CD14-positive monocyte (primary cell): ENCODE data around the gene GMNC. TPM values are rescaled to one million over a fixed set of nuclear protein-coding genes. Genes with fewer than 3 reads are reported as not detected.

Experiments
- DNase-seq, 3 donors: peaks; one replicate each; pipeline ENCODE4 v3.0.0-alpha.2; 2011 to 2022
- H2AFZ ChIP-seq: 2 replicates; pipeline ENCODE4 v1.6.0; 2012; ENCODE audit warnings: mild to moderate bottlenecking, low read depth, low read length, inconsistent platforms; ENCODE audit not compliant: insufficient read depth, poor library complexity, severe bottlenecking
- H3K27ac ChIP-seq, 2 donors: 1 replicate in 1 of 2; 2 replicates in 1 of 2; pipeline ENCODE4 v1.5.1; 2012 to 2013; ENCODE audit warnings: low read length in 2 of 2, control low read depth in 1 of 2, inconsistent platforms in 1 of 2, low read depth in 1 of 2, mild to moderate bottlenecking in 1 of 2
- H3K27me3 ChIP-seq, 2 donors: one replicate each; pipeline versions ENCODE4 v1.6.0 to v1.6.1; 2011 to 2013; ENCODE audit warnings: low read length in 2 of 2; ENCODE audit not compliant: control insufficient read depth in 2 of 2, insufficient read depth in 2 of 2
- H3K36me3 ChIP-seq, 2 donors: replicated peaks in 1 of 2; 1 replicate in 1 of 2; 2 replicates in 1 of 2; pipeline versions ENCODE4 v1.5.1 to v1.6.1; 2012 to 2013; ENCODE audit warnings: low read length in 2 of 2, control low read depth in 1 of 2, inconsistent platforms in 1 of 2, mild to moderate bottlenecking in 1 of 2; ENCODE audit not compliant: insufficient read depth in 2 of 2, control insufficient read depth in 1 of 2
- H3K4me1 ChIP-seq, 2 donors: 1 replicate in 1 of 2; 2 replicates in 1 of 2; pipeline versions ENCODE4 v1.5.1 to v1.6.1; 2012 to 2013; ENCODE audit warnings: low read length in 2 of 2, control low read depth in 1 of 2, inconsistent platforms in 1 of 2, mild to moderate bottlenecking in 1 of 2, moderate library complexity in 1 of 2; ENCODE audit not compliant: insufficient read depth in 2 of 2, control insufficient read depth in 1 of 2
- H3K4me2 ChIP-seq: replicated peaks from 2 replicates; pipeline ENCODE3; 2012; ENCODE audit warnings: low read length, moderate library complexity, mild to moderate bottlenecking; ENCODE audit not compliant: poor library complexity, severe bottlenecking; ENCODE audit errors: extremely low read depth
- H3K4me3 ChIP-seq, 3 experiments: fragments of 200-600 bp in 1 of 3; sonication (generic) in 1 of 3; replicated peaks in 1 of 3; 1 replicate in 2 of 3; 2 replicates in 1 of 3; pipeline ENCODE4 v1.5.1; 2011 to 2013; ENCODE audit warnings: low read length in 3 of 3, mild to moderate bottlenecking in 3 of 3, control low read depth in 2 of 3, low read depth in 2 of 3, inconsistent platforms in 1 of 3, moderate library complexity in 1 of 3
- H3K79me2 ChIP-seq: 2 replicates; pipeline ENCODE4 v1.6.0; 2012; ENCODE audit warnings: mild to moderate bottlenecking, control low read depth, inconsistent platforms, low read length, moderate library complexity; ENCODE audit not compliant: insufficient read depth
- H3K9ac ChIP-seq: 2 replicates; pipeline ENCODE4 v1.6.0; 2017; ENCODE audit warnings: low read length, mild to moderate bottlenecking; ENCODE audit not compliant: insufficient read depth, poor library complexity, severe bottlenecking
- H3K9me3 ChIP-seq, 2 donors: replicated peaks in 1 of 2; 1 replicate in 1 of 2; 2 replicates in 1 of 2; pipeline versions ENCODE4 v1.5.1 to v1.6.1; 2012 to 2013; ENCODE audit warnings: low read length in 2 of 2, control low read depth in 1 of 2; ENCODE audit not compliant: control insufficient read depth in 1 of 2, insufficient read depth in 1 of 2
- H4K20me1 ChIP-seq: 2 replicates; pipeline ENCODE4 v1.6.0; 2012; ENCODE audit warnings: mild to moderate bottlenecking, low read length, control low read depth, moderate library complexity; ENCODE audit not compliant: insufficient read depth
- H3K27ac Mint-ChIP-seq, 7 donors: one replicate each; pipeline ENCODE4 v1.8.0; 2020; ENCODE audit warnings: mild to moderate bottlenecking in 7 of 7, mixed read lengths in 7 of 7, moderate library complexity in 6 of 7, inconsistent platforms in 2 of 7
- H3K27me3 Mint-ChIP-seq, 3 donors: one replicate each; pipeline ENCODE4 v1.8.0; 2021 to 2022; ENCODE audit warnings: low read depth in 3 of 3, mild to moderate bottlenecking in 3 of 3, mixed read lengths in 3 of 3, moderate library complexity in 3 of 3, inconsistent platforms in 1 of 3
- H3K36me3 Mint-ChIP-seq, 2 donors: one replicate each; pipeline ENCODE4 v1.8.0; 2020; ENCODE audit warnings: mixed read lengths in 2 of 2, inconsistent platforms in 1 of 2, mild to moderate bottlenecking in 1 of 2
- H3K4me1 Mint-ChIP-seq: one replicate; pipeline ENCODE4 v1.8.0; 2020; ENCODE audit warnings: mild to moderate bottlenecking, mixed read lengths
- H3K4me3 Mint-ChIP-seq, 2 donors: one replicate each; pipeline ENCODE4 v1.8.0; 2020; ENCODE audit warnings: mild to moderate bottlenecking in 2 of 2, mixed read lengths in 2 of 2, moderate library complexity in 1 of 2
- H3K9me3 Mint-ChIP-seq, 7 donors: one replicate each; pipeline ENCODE4 v1.8.0; 2020 to 2022; ENCODE audit warnings: mixed read lengths in 7 of 7, mild to moderate bottlenecking in 6 of 7, moderate library complexity in 6 of 7, inconsistent platforms in 2 of 7
- CTCF ChIP-seq: fragments of 200-600 bp; IDR thresholded peaks from one replicate; pipeline ENCODE4 v1.8.0; 2022; ENCODE audit warnings: antibody characterized with exemption, mild to moderate bottlenecking
- WGBS: methylation state at CpG from one replicate; pipeline ENCODE4 v1.1.5; 2013; ENCODE audit warnings: missing lambda C conversion rate; ENCODE audit not compliant: insufficient coverage; 5-methylcytosine and 5-hydroxymethylcytosine counted together
- intact Hi-C, 2 donors: fragments of 100-400 bp; cut with micrococcal nuclease; formaldehyde crosslinking; loops; one replicate each; pipeline versions ENCODE4 v1.15.0 to v1.15.1; 2023
- polyA minus RNA-seq: library from RNA; depleted of rRNA, polyadenylated mRNA; stranded (reverse); fragments of >200 nt; gene quantifications from 2 replicates; pipeline ENCODE4 v1.2.3, GENCODE V29; 2012
- polyA plus RNA-seq, 3 donors: library from polyadenylated mRNA; depleted of rRNA in 1 of 3; unstranded in 2 of 3; stranded (reverse) in 1 of 3; fragments of 300-500 nt in 2 of 3; fragments of >200 nt in 1 of 3; fragmentation: Illumina TruSeq in 2 of 3; gene quantifications; 1 replicate in 2 of 3; 2 replicates in 1 of 3; pipeline ENCODE4 v1.2.3, GENCODE V29; 2012 to 2021
- total RNA-seq, 12 experiments: library from RNA in 1 of 12; stranded (reverse) in 1 of 12; fragments of 120-200 nt in 1 of 12; gene quantifications; one replicate each; pipeline ENCODE4 v1.2.4 and lab custom pipeline; 2013 to 2026; ENCODE audit warnings: mixed read lengths in 6 of 12, inconsistent platforms in 1 of 12

GMNC gene
- total RNA-seq (2013): not detected
- polyA plus RNA-seq: not detected
- polyA minus RNA-seq: not detected in 2 replicates
- 0 to 1.6 (median 0.21) reads per million in 11 experiments for total RNA-seq (lab: John Stamatoyannopoulos, UW)

GRCh38 chr3:190862209-190863118 lies at the start of gene GMNC:
GMNC (minus strand) TSS chr3:190862694; CDS start chr3:190862615, 79 bp downstream.
- peak; percentile 19 to 75 (median 40) for DNase-seq
- peak within 1 kb of the TSS; percentile 71 for H3K4me2 ChIP-seq
- 2% methylated on average over 51 of the region's 58 CpGs for WGBS
- no peaks in the 10 kb centered on the region for H3K36me3 ChIP-seq
- H3K27ac Mint-ChIP-seq: peak within 1 kb of the TSS in 2 of 7 donors; percentile 38 to 41
- H3K4me3 ChIP-seq: peak within 1 kb of the TSS in 1 of 3 experiments; percentile 54
- peaks cover 39 to 69% (median 52%) of the 10 kb centered on the region in 3 donors for H3K27me3 Mint-ChIP-seq
- no peak within 1 kb of the TSS for H3K9ac ChIP-seq
- H2AFZ ChIP-seq: peak within 1 kb of the TSS; percentile 64
- H3K4me1 ChIP-seq: peaks cover 4 to 5% of the 10 kb centered on the region in 2 donors
- H3K9me3 ChIP-seq: no peaks in the 10 kb centered on the region
- H3K36me3 Mint-ChIP-seq: no peaks in the 10 kb centered on the region
- peaks cover 0 to 10% (median 5%) of the 10 kb centered on the region in 7 donors for H3K9me3 Mint-ChIP-seq
- peaks cover 35 to 54% of the 10 kb centered on the region in 2 donors for H3K27me3 ChIP-seq
- intact Hi-C loops: no loop called here
- no peak within 1 kb of the TSS for H3K27ac ChIP-seq
- H3K79me2 ChIP-seq: no peaks in the 10 kb centered on the region
- H4K20me1 ChIP-seq: no peaks in the 10 kb centered on the region
- peak within 1 kb of the TSS; percentile 65 to 87 for H3K4me3 Mint-ChIP-seq
- no peak for TF ChIP-seq CTCF
- H3K4me1 Mint-ChIP-seq: peaks cover 7% of the 10 kb centered on the region

- Histone ChIP-seq H3K4me1 (no peaks in the 10 kb centered on the region), H3K79me2 (no peaks in the 10 kb centered on the region), H3K9ac (no peak overlapping the region), H3K27ac (no peak overlapping the region), H3K4me3 (no peak overlapping the region), H2AFZ (no peak overlapping the region), H3K4me2 (no peak overlapping the region), H3K9me3 (no peaks in the 10 kb centered on the region), H3K27me3 (no peaks in the 10 kb centered on the region), H4K20me1 (no peaks in the 10 kb centered on the region), H3K36me3 (no peaks in the 10 kb centered on the region)
- Mint-ChIP-seq H3K4me1 (no peaks in the 10 kb centered on the region), H3K27ac (no peak overlapping the region), H3K36me3 (no peaks in the 10 kb centered on the region), H3K9me3 (peaks cover 0 to 4% (median 0%) of the 10 kb centered on the region in 7 donors), H3K4me3 (no peak overlapping the region), H3K27me3 (no peaks in the 10 kb centered on the region)
- TF ChIP-seq CTCF: no peak
- DNase-seq: no peak
- intact Hi-C loops: no loop called here
- WGBS: 100% methylated on average over 1 of the region's 4 CpGs
Observed at GRCh38 chr3:190911382-190911781, 48.9 kb upstream of the GMNC start.
